ENCODE measurements around the gene OTOS. TPM values are rescaled to one million over a fixed set of nuclear protein-coding genes. Genes with fewer than 3 reads are reported as not detected.
A peak's percentile ranks its signal among the peaks of the same experiment; 100 is the strongest.

OTOS gene
- total and polyA plus RNA-seq, 2 of the 13 experiments (the other 11 are each of a cell fraction or from before 2014, with no cell fraction given), result not detected

DNA sequence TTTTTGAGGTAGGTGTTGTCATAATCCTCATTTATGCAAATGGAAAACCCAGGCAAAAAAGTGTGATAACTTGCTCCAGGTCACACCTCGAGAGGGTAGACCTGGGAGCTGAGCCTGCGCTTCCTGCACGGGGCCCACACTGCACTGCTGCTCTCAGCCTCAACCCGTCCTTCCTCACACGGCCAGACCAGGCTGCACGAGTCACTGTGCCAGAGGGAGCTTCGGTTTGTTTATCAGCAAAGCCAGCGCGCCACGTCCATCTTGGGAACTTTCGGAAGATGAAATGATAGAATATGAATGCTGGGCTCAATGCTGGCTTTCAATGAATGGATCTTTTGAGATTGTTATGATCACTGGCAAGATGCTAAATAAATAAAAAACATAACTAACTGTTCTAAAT is 18.8 kb downstream of the OTOS start:
- H3K27ac ChIP-seq (ENCODE audit: extremely low read length, insufficient read depth, low read length), result no peak overlapping the region
- no peak overlapping the region for H3K9ac ChIP-seq (ENCODE audit: insufficient read depth, low read depth, low read length)
- POLR2A ChIA-PET, result no interaction called here
- DNase-seq (ENCODE audit: low spot score) (no peak), ATAC-seq (peak; percentile 53; the same call in 2 of the 3 replicates), FAIRE-seq (no peak)
- H4K20me1 ChIP-seq (ENCODE audit: insufficient read depth, low read length), result no peaks in the 10 kb centered on the region
- H3K36me3 ChIP-seq (replicated peaks in 1 of 2; ENCODE audit: control insufficient read depth in 1 of 2, insufficient read depth in 2 of 2, low read length in 2 of 2), result peaks cover 0 to 2% of the 10 kb centered on the region in 2 experiments; a peak in 1 of 5 replicates
- H3K79me2 ChIP-seq (ENCODE audit: insufficient read depth, low read length), result no peaks in the 10 kb centered on the region
- CTCF ChIA-PET (ENCODE audit: low intra/inter-chr PET ratio, low total read pairs), result no interaction called here
- H3K4me1 ChIP-seq (ENCODE audit: insufficient read depth, low read length), result no peaks in the 10 kb centered on the region
- BruUV-seq (replicated peaks), result no TSS peak
- H3K4me3 ChIP-seq (replicated peaks in 1 of 3; ENCODE audit: insufficient read depth in 1 of 3, low read depth in 2 of 3, low read length in 3 of 3), result no peak overlapping the region
- TF ChIP-seq LCORL (IDR thresholded peaks at IDR 0.05) (no peak), LCORL (CRISPR knock-in tag; IDR thresholded peaks at IDR 0.05) (no peak), HNRNPUL1 (IDR thresholded peaks at IDR 0.05; ENCODE audit: low read depth, low read length) (no peak), ZKSCAN5 (CRISPR knock-in tag; IDR thresholded peaks at IDR 0.05) (no peak), MAFK (conservative IDR thresholded peaks at IDR 0.05 in 1 of 2, IDR thresholded peaks at IDR 0.05 in 1 of 2; ENCODE audit: low read length in 2 of 2) (0 out of 4 replicates have a peak, but pooled peaks of 1 of the 2 experiments have one; percentile 9), RFXAP (CRISPR knock-in tag; IDR thresholded peaks at IDR 0.05; ENCODE audit: borderline replicate concordance) (no peak), ZNF343 (CRISPR knock-in tag; IDR thresholded peaks at IDR 0.05) (no peak), BHLHE40 (IDR thresholded peaks at IDR 0.05; ENCODE audit: low read length) (no peak)
- in situ Hi-C loops (cut with HindIII; ENCODE audit: extremely low pct_ligation_motif_present, low pct_unique_long_range_greater_than_20kb), result no loop called here
- peaks cover 1 to 8% of the 10 kb centered on the region in 2 experiments; a peak in 2 of 5 replicates for H3K27me3 ChIP-seq (ENCODE audit: control insufficient read depth in 1 of 2, insufficient read depth in 2 of 2, low read length in 2 of 2)
- H3K9me3 ChIP-seq (ENCODE audit: low read length), result no peaks in the 10 kb centered on the region
- intact Hi-C loops (cut with micrococcal nuclease; ENCODE audit: unreplicated experiment), result no loop called here
- H2AFZ ChIP-seq (ENCODE audit: low read length), result no peak overlapping the region
- 40% methylated on average over 11 of the region's 11 CpGs for WGBS (ENCODE audit: low lambda C conversion rate)
- no peak overlapping the region for H3K4me2 ChIP-seq (ENCODE audit: low read depth, low read length)

DNA sequence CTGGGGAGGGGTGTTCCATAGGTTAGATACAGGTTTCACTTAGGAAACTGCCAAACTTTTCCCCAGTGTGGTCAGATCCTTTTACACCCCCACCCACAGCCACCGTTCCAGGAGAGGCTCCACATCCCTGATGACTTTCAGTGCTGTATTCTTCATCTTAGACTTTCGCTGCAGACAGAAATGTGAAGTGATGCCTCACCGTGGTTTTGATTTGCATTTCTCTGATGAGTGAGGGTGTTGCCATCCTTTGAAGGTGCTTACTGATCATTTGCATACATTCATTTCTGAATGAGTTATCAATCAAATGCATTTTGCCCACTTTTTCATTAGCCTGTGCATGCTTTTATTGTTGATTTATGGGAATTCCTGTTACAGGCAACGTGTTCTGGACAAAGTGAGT is 19.3 kb downstream of the OTOS start:
- ChIA-PET POLR2A (no interaction called here), CTCF (ENCODE audit: low intra/inter-chr PET ratio, low total read pairs) (no interaction called here)
- WGBS (ENCODE audit: low lambda C conversion rate), result 16% methylated on average over 4 of the region's 4 CpGs
- H3K9ac ChIP-seq (ENCODE audit: insufficient read depth, low read depth, low read length), result no peak overlapping the region
- intact Hi-C loops (cut with micrococcal nuclease; ENCODE audit: unreplicated experiment) (no loop called here), in situ Hi-C loops (cut with HindIII; ENCODE audit: extremely low pct_ligation_motif_present, low pct_unique_long_range_greater_than_20kb) (no loop called here)
- H3K27ac ChIP-seq (ENCODE audit: extremely low read length, insufficient read depth, low read length), result no peak overlapping the region
- H3K27me3 ChIP-seq (ENCODE audit: control insufficient read depth in 1 of 2, insufficient read depth in 2 of 2, low read length in 2 of 2), result peaks cover 1 to 8% of the 10 kb centered on the region in 2 experiments; a peak in 2 of 5 replicates
- H3K79me2 ChIP-seq (ENCODE audit: insufficient read depth, low read length), result no peaks in the 10 kb centered on the region
- no peak overlapping the region for H2AFZ ChIP-seq (ENCODE audit: low read length)
- no peak overlapping the region for H3K4me3 ChIP-seq (replicated peaks in 1 of 3; ENCODE audit: insufficient read depth in 1 of 3, low read depth in 2 of 3, low read length in 3 of 3)
- FAIRE-seq (no peak), ATAC-seq (no peak), DNase-seq (ENCODE audit: low spot score) (no peak)
- no peaks in the 10 kb centered on the region for H4K20me1 ChIP-seq (ENCODE audit: insufficient read depth, low read length)
- H3K4me2 ChIP-seq (ENCODE audit: low read depth, low read length), result no peak overlapping the region
- H3K36me3 ChIP-seq (replicated peaks in 1 of 2; ENCODE audit: control insufficient read depth in 1 of 2, insufficient read depth in 2 of 2, low read length in 2 of 2), result peaks cover 0 to 2% of the 10 kb centered on the region in 2 experiments; a peak in 1 of 5 replicates
- no peaks in the 10 kb centered on the region for H3K9me3 ChIP-seq (ENCODE audit: low read length)
- no peaks in the 10 kb centered on the region for H3K4me1 ChIP-seq (ENCODE audit: insufficient read depth, low read length)
- no TSS peak for BruUV-seq (replicated peaks)
- TF ChIP-seq STAG1 (CRISPR knock-in tag; IDR thresholded peaks at IDR 0.05) (no peak), ATF1 (CRISPR knock-in tag; IDR thresholded peaks at IDR 0.05) (no peak), ZNF839 (CRISPR knock-in tag; IDR thresholded peaks at IDR 0.05; ENCODE audit: borderline replicate concordance) (no peak), MTA1 (CRISPR knock-in tag; IDR thresholded peaks at IDR 0.05; ENCODE audit: borderline replicate concordance) (no peak), SP4 (CRISPR knock-in tag; IDR thresholded peaks at IDR 0.05) (no peak), ZNF768 (CRISPR knock-in tag; IDR thresholded peaks at IDR 0.05) (no peak), ZNF549 (CRISPR knock-in tag; IDR thresholded peaks at IDR 0.05) (no peak)
- TF ChIP-seq, protein P1, sequence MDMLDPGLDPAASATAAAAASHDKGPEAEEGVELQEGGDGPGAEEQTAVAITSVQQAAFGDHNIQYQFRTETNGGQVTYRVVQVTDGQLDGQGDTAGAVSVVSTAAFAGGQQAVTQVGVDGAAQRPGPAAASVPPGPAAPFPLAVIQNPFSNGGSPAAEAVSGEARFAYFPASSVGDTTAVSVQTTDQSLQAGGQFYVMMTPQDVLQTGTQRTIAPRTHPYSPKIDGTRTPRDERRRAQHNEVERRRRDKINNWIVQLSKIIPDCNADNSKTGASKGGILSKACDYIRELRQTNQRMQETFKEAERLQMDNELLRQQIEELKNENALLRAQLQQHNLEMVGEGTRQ (IDR thresholded peaks at IDR 0.05; ENCODE audit: low read depth, low read length), result no peak
- TF ChIP-seq, protein P1 (CRISPR knock-in tag; IDR thresholded peaks at IDR 0.05; ENCODE audit: borderline replicate concordance), result no peak
- TF ChIP-seq, protein P2, sequence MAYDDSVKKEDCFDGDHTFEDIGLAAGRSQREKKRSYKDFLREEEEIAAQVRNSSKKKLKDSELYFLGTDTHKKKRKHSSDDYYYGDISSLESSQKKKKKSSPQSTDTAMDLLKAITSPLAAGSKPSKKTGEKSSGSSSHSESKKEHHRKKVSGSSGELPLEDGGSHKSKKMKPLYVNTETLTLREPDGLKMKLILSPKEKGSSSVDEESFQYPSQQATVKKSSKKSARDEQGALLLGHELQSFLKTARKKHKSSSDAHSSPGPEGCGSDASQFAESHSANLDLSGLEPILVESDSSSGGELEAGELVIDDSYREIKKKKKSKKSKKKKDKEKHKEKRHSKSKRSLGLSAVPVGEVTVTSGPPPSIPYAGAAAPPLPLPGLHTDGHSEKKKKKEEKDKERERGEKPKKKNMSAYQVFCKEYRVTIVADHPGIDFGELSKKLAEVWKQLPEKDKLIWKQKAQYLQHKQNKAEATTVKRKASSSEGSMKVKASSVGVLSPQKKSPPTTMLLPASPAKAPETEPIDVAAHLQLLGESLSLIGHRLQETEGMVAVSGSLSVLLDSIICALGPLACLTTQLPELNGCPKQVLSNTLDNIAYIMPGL (CRISPR knock-in tag; IDR thresholded peaks at IDR 0.05; ENCODE audit: borderline replicate concordance in 1 of 2, low read depth in 1 of 2), result no peak
